CD14-positive monocyte (primary cell): ENCODE results near the gene SCD5. TPM values are rescaled to one million over a fixed set of nuclear protein-coding genes. Genes with fewer than 3 reads are reported as not detected.

Experiments used
- DNase-seq, 3 donors: peaks; one replicate each; pipeline ENCODE4 v3.0.0-alpha.2; 2011 to 2022
- H2AFZ ChIP-seq: 2 replicates; pipeline ENCODE4 v1.6.0; 2012; ENCODE audit warnings: mild to moderate bottlenecking, low read depth, low read length, inconsistent platforms; ENCODE audit not compliant: insufficient read depth, poor library complexity, severe bottlenecking
- H3K27ac ChIP-seq, 2 donors: 1 replicate in 1 of 2; 2 replicates in 1 of 2; pipeline ENCODE4 v1.5.1; 2012 to 2013; ENCODE audit warnings: low read length in 2 of 2, control low read depth in 1 of 2, inconsistent platforms in 1 of 2, low read depth in 1 of 2, mild to moderate bottlenecking in 1 of 2
- H3K27me3 ChIP-seq, 2 donors: one replicate each; pipeline versions ENCODE4 v1.6.0 to v1.6.1; 2011 to 2013; ENCODE audit warnings: low read length in 2 of 2; ENCODE audit not compliant: control insufficient read depth in 2 of 2, insufficient read depth in 2 of 2
- H3K36me3 ChIP-seq, 2 donors: replicated peaks in 1 of 2; 1 replicate in 1 of 2; 2 replicates in 1 of 2; pipeline versions ENCODE4 v1.5.1 to v1.6.1; 2012 to 2013; ENCODE audit warnings: low read length in 2 of 2, control low read depth in 1 of 2, inconsistent platforms in 1 of 2, mild to moderate bottlenecking in 1 of 2; ENCODE audit not compliant: insufficient read depth in 2 of 2, control insufficient read depth in 1 of 2
- H3K4me1 ChIP-seq, 2 donors: 1 replicate in 1 of 2; 2 replicates in 1 of 2; pipeline versions ENCODE4 v1.5.1 to v1.6.1; 2012 to 2013; ENCODE audit warnings: low read length in 2 of 2, control low read depth in 1 of 2, inconsistent platforms in 1 of 2, mild to moderate bottlenecking in 1 of 2, moderate library complexity in 1 of 2; ENCODE audit not compliant: insufficient read depth in 2 of 2, control insufficient read depth in 1 of 2
- H3K4me2 ChIP-seq: replicated peaks from 2 replicates; pipeline ENCODE3; 2012; ENCODE audit warnings: low read length, moderate library complexity, mild to moderate bottlenecking; ENCODE audit not compliant: poor library complexity, severe bottlenecking; ENCODE audit errors: extremely low read depth
- H3K4me3 ChIP-seq, 3 experiments: fragments of 200-600 bp in 1 of 3; sonication (generic) in 1 of 3; replicated peaks in 1 of 3; 1 replicate in 2 of 3; 2 replicates in 1 of 3; pipeline ENCODE4 v1.5.1; 2011 to 2013; ENCODE audit warnings: low read length in 3 of 3, mild to moderate bottlenecking in 3 of 3, control low read depth in 2 of 3, low read depth in 2 of 3, inconsistent platforms in 1 of 3, moderate library complexity in 1 of 3
- H3K79me2 ChIP-seq: 2 replicates; pipeline ENCODE4 v1.6.0; 2012; ENCODE audit warnings: mild to moderate bottlenecking, control low read depth, inconsistent platforms, low read length, moderate library complexity; ENCODE audit not compliant: insufficient read depth
- H3K9ac ChIP-seq: 2 replicates; pipeline ENCODE4 v1.6.0; 2017; ENCODE audit warnings: low read length, mild to moderate bottlenecking; ENCODE audit not compliant: insufficient read depth, poor library complexity, severe bottlenecking
- H3K9me3 ChIP-seq, 2 donors: replicated peaks in 1 of 2; 1 replicate in 1 of 2; 2 replicates in 1 of 2; pipeline versions ENCODE4 v1.5.1 to v1.6.1; 2012 to 2013; ENCODE audit warnings: low read length in 2 of 2, control low read depth in 1 of 2; ENCODE audit not compliant: control insufficient read depth in 1 of 2, insufficient read depth in 1 of 2
- H4K20me1 ChIP-seq: 2 replicates; pipeline ENCODE4 v1.6.0; 2012; ENCODE audit warnings: mild to moderate bottlenecking, low read length, control low read depth, moderate library complexity; ENCODE audit not compliant: insufficient read depth
- H3K27ac Mint-ChIP-seq, 7 donors: one replicate each; pipeline ENCODE4 v1.8.0; 2020; ENCODE audit warnings: mild to moderate bottlenecking in 7 of 7, mixed read lengths in 7 of 7, moderate library complexity in 6 of 7, inconsistent platforms in 2 of 7
- H3K27me3 Mint-ChIP-seq, 3 donors: one replicate each; pipeline ENCODE4 v1.8.0; 2021 to 2022; ENCODE audit warnings: low read depth in 3 of 3, mild to moderate bottlenecking in 3 of 3, mixed read lengths in 3 of 3, moderate library complexity in 3 of 3, inconsistent platforms in 1 of 3
- H3K36me3 Mint-ChIP-seq, 2 donors: one replicate each; pipeline ENCODE4 v1.8.0; 2020; ENCODE audit warnings: mixed read lengths in 2 of 2, inconsistent platforms in 1 of 2, mild to moderate bottlenecking in 1 of 2
- H3K4me1 Mint-ChIP-seq: one replicate; pipeline ENCODE4 v1.8.0; 2020; ENCODE audit warnings: mild to moderate bottlenecking, mixed read lengths
- H3K4me3 Mint-ChIP-seq, 2 donors: one replicate each; pipeline ENCODE4 v1.8.0; 2020; ENCODE audit warnings: mild to moderate bottlenecking in 2 of 2, mixed read lengths in 2 of 2, moderate library complexity in 1 of 2
- H3K9me3 Mint-ChIP-seq, 7 donors: one replicate each; pipeline ENCODE4 v1.8.0; 2020 to 2022; ENCODE audit warnings: mixed read lengths in 7 of 7, mild to moderate bottlenecking in 6 of 7, moderate library complexity in 6 of 7, inconsistent platforms in 2 of 7
- CTCF ChIP-seq: fragments of 200-600 bp; IDR thresholded peaks from one replicate; pipeline ENCODE4 v1.8.0; 2022; ENCODE audit warnings: antibody characterized with exemption, mild to moderate bottlenecking
- WGBS: methylation state at CpG from one replicate; pipeline ENCODE4 v1.1.5; 2013; ENCODE audit warnings: missing lambda C conversion rate; ENCODE audit not compliant: insufficient coverage; 5-methylcytosine and 5-hydroxymethylcytosine counted together
- intact Hi-C, 2 donors: fragments of 100-400 bp; cut with micrococcal nuclease; formaldehyde crosslinking; loops; one replicate each; pipeline versions ENCODE4 v1.15.0 to v1.15.1; 2023
- polyA plus RNA-seq, 3 donors: library from polyadenylated mRNA; depleted of rRNA in 1 of 3; unstranded in 2 of 3; stranded (reverse) in 1 of 3; fragments of 300-500 nt in 2 of 3; fragments of >200 nt in 1 of 3; fragmentation: Illumina TruSeq in 2 of 3; gene quantifications; 1 replicate in 2 of 3; 2 replicates in 1 of 3; pipeline ENCODE4 v1.2.3, GENCODE V29; 2012 to 2021

Gene SCD5
- polyA plus RNA-seq, 3 donors, result 0.28 to 1.3 (median 0.61) TPM

GRCh38 chr4:82776925-82777542 is 21.6 kb downstream of the SCD5 start:
- WGBS, result 93% methylated on average over 3 of the region's 5 CpGs
- Mint-ChIP-seq H3K27me3 (no peaks in the 10 kb centered on the region), H3K36me3 (no peaks in the 10 kb centered on the region), H3K4me1 (peaks cover 16% of the 10 kb centered on the region), H3K4me3 (no peak overlapping the region), H3K27ac (no peak overlapping the region), H3K9me3 (peaks cover 0 to 1% (median 0%) of the 10 kb centered on the region in 7 donors)
- no peak overlapping the region for H3K4me2 ChIP-seq
- no peaks in the 10 kb centered on the region for H3K9me3 ChIP-seq
- peaks cover 3 to 6% of the 10 kb centered on the region in 2 donors for H3K4me1 ChIP-seq
- no peak for DNase-seq
- no peak overlapping the region for H3K9ac ChIP-seq
- no peaks in the 10 kb centered on the region for H3K27me3 ChIP-seq
- no peak for TF ChIP-seq CTCF
- no peak overlapping the region for H2AFZ ChIP-seq
- H3K36me3 ChIP-seq, result no peaks in the 10 kb centered on the region
- no peaks in the 10 kb centered on the region for H3K79me2 ChIP-seq
- H4K20me1 ChIP-seq, result no peaks in the 10 kb centered on the region
- H3K4me3 ChIP-seq, result no peak overlapping the region
- intact Hi-C loops, result no loop called here
- H3K27ac ChIP-seq, result no peak overlapping the region

- peaks cover 5% of the 10 kb centered on the region for H3K4me1 Mint-ChIP-seq
- H3K27me3 ChIP-seq, result no peaks in the 10 kb centered on the region
- no peak overlapping the region for H3K27ac Mint-ChIP-seq
- 94% methylated on average over 2 of the region's 5 CpGs for WGBS
- no peak for TF ChIP-seq CTCF
- no peak overlapping the region for H3K4me3 ChIP-seq
- no peaks in the 10 kb centered on the region for H3K4me1 ChIP-seq
- no peak overlapping the region for H2AFZ ChIP-seq
- intact Hi-C loops, result no loop called here
- no peak overlapping the region for H3K9ac ChIP-seq
- H3K4me3 Mint-ChIP-seq, result no peak overlapping the region
- no peaks in the 10 kb centered on the region for H3K36me3 Mint-ChIP-seq
- H3K4me2 ChIP-seq, result no peak overlapping the region
- no peaks in the 10 kb centered on the region for H3K9me3 ChIP-seq
- H3K27ac ChIP-seq, result no peak overlapping the region
- H3K27me3 Mint-ChIP-seq, result no peaks in the 10 kb centered on the region
- DNase-seq, result no peak
- H4K20me1 ChIP-seq, result no peaks in the 10 kb centered on the region
- H3K79me2 ChIP-seq, result no peaks in the 10 kb centered on the region
- H3K9me3 Mint-ChIP-seq, result peaks cover 0 to 1% (median 0%) of the 10 kb centered on the region in 7 donors
- H3K36me3 ChIP-seq, result no peaks in the 10 kb centered on the region
These were observed 23.4 kb downstream of the SCD5 start for GRCh38 chr4:82775243-82775642.
